GM23338 (cell line): Measurements from ENCODE around the gene PHACTR1.

Experiments used
- CREB1 ChIP-seq: fragments of 250-450 bp; sonication (Bioruptor Pico); IDR thresholded peaks from 2 replicates; pipeline ENCODE4 v1.5.0; 2020; ENCODE audit warnings: low read depth, mild to moderate bottlenecking, moderate library complexity
- CTCF ChIP-seq, 2 experiments: fragments of 200-600 bp in 1 of 2; sonication (generic) in 1 of 2; conservative IDR thresholded peaks; 2 replicates each; pipeline versions ENCODE4 v1.5.1 to v1.6.1; 2016 to 2017; ENCODE audit warnings: antibody characterized with exemption in 2 of 2, low read depth in 2 of 2, mild to moderate bottlenecking in 2 of 2, moderate library complexity in 1 of 2
- EZH2 ChIP-seq: fragments of 200-600 bp; sonication (generic); IDR thresholded peaks from one replicate; pipeline ENCODE4 v1.8.0; 2017; ENCODE audit warnings: antibody characterized with exemption, mild to moderate bottlenecking, low read depth; ENCODE audit not compliant: unreplicated experiment
- EZH2phosphoT487 ChIP-seq: fragments of 200-600 bp; sonication (generic); IDR thresholded peaks from one replicate; pipeline ENCODE4 v1.8.1; 2018; ENCODE audit warnings: antibody characterized with exemption; ENCODE audit not compliant: unreplicated experiment
- POLR2AphosphoS5 ChIP-seq: IDR thresholded peaks from 2 replicates; pipeline ENCODE4 v1.6.1; 2016; ENCODE audit warnings: antibody characterized with exemption, low read depth
- ZNF114 ChIP-seq: fragments of 250-450 bp; sonication (Bioruptor Pico); IDR thresholded peaks from 2 replicates; pipeline ENCODE4 v1.5.0; 2020; ENCODE audit warnings: mild to moderate bottlenecking, moderate library complexity
- TF ChIP-seq, protein P1 (sequence below): fragments of 250-450 bp; sonication (Bioruptor Pico); IDR thresholded peaks from 2 replicates; pipeline ENCODE4 v1.5.0; 2020; ENCODE audit warnings: mild to moderate bottlenecking, moderate library complexity

DNA sequence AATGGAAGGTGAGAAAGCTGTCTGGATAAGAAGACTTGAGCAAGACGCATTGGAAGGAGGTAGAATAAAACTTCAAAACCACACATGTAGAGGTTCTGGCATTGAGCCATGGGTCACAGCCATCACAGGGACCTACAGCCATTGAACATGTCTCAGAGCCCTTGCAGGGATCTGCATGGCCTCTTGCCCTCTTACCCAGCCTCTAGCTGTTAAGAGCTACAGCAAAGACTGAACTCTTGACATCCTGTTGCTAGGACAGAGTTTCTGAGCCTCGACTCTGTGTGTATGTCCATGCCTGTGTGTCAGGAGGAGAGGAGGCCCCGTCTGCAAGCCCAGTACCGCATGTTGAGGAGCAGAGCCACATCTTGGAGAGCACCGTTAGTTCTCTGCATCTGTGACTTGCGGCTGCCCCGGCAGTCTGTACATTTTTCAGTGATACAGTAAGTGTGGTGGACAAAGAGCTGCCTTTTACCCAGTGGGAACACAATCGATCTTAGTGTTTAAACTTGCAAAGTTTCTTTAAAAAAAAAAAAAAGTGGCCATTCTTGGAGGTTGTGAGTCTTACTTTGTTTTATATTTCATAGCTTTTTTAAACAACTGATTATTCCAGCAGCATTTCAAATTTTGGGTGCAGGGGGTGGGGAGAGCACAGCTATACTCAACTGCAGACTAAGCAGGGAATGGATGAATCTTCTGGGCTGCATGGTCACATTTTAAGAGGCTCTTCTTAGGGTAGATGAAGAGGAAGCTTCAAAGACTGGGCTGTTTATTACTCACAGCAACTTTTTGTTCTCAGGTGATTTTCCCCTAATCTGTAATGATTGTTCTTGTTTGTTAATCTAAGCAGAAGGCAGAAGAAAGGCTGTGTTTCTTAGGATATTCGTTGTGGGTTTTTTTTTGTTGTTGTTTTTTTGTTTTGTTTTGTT, 523.2 kb downstream of the PHACTR1 start:
- TF ChIP-seq CTCF (conservative IDR thresholded peaks at IDR 0.05; ENCODE audit: low read depth in 2 of 2): no peak
- TF ChIP-seq, protein P1, sequence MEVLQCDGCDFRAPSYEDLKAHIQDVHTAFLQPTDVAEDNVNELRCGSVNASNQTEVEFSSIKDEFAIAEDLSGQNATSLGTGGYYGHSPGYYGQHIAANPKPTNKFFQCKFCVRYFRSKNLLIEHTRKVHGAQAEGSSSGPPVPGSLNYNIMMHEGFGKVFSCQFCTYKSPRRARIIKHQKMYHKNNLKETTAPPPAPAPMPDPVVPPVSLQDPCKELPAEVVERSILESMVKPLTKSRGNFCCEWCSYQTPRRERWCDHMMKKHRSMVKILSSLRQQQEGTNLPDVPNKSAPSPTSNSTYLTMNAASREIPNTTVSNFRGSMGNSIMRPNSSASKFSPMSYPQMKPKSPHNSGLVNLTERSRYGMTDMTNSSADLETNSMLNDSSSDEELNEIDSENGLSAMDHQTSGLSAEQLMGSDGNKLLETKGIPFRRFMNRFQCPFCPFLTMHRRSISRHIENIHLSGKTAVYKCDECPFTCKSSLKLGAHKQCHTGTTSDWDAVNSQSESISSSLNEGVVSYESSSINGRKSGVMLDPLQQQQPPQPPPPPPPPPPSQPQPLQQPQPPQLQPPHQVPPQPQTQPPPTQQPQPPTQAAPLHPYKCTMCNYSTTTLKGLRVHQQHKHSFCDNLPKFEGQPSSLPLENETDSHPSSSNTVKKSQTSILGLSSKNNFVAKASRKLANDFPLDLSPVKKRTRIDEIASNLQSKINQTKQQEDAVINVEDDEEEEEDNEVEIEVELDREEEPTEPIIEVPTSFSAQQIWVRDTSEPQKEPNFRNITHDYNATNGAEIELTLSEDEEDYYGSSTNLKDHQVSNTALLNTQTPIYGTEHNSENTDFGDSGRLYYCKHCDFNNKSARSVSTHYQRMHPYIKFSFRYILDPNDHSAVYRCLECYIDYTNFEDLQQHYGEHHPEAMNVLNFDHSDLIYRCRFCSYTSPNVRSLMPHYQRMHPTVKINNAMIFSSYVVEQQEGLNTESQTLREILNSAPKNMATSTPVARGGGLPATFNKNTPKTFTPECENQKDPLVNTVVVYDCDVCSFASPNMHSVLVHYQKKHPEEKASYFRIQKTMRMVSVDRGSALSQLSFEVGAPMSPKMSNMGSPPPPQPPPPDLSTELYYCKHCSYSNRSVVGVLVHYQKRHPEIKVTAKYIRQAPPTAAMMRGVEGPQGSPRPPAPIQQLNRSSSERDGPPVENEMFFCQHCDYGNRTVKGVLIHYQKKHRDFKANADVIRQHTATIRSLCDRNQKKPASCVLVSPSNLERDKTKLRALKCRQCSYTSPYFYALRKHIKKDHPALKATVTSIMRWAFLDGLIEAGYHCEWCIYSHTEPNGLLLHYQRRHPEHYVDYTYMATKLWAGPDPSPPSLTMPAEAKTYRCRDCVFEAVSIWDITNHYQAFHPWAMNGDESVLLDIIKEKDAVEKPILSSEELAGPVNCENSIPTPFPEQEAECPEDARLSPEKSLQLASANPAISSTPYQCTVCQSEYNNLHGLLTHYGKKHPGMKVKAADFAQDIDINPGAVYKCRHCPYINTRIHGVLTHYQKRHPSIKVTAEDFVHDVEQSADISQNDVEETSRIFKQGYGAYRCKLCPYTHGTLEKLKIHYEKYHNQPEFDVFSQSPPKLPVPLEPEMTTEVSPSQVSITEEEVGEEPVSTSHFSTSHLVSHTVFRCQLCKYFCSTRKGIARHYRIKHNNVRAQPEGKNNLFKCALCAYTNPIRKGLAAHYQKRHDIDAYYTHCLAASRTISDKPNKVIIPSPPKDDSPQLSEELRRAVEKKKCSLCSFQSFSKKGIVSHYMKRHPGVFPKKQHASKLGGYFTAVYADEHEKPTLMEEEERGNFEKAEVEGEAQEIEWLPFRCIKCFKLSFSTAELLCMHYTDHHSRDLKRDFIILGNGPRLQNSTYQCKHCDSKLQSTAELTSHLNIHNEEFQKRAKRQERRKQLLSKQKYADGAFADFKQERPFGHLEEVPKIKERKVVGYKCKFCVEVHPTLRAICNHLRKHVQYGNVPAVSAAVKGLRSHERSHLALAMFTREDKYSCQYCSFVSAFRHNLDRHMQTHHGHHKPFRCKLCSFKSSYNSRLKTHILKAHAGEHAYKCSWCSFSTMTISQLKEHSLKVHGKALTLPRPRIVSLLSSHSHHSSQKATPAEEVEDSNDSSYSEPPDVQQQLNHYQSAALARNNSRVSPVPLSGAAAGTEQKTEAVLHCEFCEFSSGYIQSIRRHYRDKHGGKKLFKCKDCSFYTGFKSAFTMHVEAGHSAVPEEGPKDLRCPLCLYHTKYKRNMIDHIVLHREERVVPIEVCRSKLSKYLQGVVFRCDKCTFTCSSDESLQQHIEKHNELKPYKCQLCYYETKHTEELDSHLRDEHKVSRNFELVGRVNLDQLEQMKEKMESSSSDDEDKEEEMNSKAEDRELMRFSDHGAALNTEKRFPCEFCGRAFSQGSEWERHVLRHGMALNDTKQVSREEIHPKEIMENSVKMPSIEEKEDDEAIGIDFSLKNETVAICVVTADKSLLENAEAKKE (CRISPR knock-in tag): no peak
- no peak for TF ChIP-seq EZH2
- no peak for TF ChIP-seq POLR2AphosphoS5
- no peak for TF ChIP-seq CREB1 (CRISPR knock-in tag)
- no peak for TF ChIP-seq ZNF114
- no peak for TF ChIP-seq EZH2phosphoT487
